GM20431 (cell line): ENCODE data around the gene PP2D1.
"Not testable (repeated sequence)": the region's sequence is repeated elsewhere in the genome, so short reads cannot be mapped to it uniquely, and the experiment has no call there.

Source experiments
- in situ Hi-C: fragments of 300-500 bp; cut with MseI, MboI; formaldehyde crosslinking; loops from one replicate; pipeline ENCODE4 v1.15.0; 2020; ENCODE audit warnings: low sequenced_read_pairs; ENCODE audit not compliant: unreplicated experiment

Gene PP2D1

DNA sequence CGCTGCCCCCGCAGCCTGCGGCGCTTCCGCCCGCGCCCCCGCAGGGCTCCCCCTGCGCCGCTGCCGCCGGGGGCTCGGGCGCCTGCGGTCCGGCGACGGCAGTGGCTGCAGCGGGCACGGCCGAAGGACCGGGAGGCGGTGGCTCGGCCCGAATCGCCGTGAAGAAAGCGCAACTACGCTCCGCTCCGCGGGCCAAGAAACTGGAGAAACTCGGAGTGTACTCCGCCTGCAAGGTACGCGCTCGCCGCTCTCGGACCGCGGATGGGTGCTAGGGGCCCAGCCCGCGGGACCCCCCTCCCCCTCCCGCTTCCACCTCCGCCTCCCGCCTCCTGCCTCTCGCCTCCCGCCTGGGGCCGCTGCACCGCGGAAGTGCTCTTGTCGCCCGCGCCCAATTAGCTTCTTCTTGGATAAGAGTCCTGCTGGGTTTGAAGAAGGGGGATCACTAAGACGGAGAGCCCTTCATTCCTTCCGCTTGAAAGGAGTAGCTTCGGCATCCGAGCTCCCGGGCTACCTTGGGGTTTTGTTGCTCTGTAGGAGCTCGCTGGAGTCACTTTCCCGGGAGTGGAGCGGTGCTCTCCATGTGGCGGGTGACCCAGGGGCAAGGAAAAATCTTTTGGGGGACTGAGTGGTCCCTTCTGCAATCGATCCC is 28.6 kb upstream of the PP2D1 start:
- in situ Hi-C loops: no loop called here

DNA sequence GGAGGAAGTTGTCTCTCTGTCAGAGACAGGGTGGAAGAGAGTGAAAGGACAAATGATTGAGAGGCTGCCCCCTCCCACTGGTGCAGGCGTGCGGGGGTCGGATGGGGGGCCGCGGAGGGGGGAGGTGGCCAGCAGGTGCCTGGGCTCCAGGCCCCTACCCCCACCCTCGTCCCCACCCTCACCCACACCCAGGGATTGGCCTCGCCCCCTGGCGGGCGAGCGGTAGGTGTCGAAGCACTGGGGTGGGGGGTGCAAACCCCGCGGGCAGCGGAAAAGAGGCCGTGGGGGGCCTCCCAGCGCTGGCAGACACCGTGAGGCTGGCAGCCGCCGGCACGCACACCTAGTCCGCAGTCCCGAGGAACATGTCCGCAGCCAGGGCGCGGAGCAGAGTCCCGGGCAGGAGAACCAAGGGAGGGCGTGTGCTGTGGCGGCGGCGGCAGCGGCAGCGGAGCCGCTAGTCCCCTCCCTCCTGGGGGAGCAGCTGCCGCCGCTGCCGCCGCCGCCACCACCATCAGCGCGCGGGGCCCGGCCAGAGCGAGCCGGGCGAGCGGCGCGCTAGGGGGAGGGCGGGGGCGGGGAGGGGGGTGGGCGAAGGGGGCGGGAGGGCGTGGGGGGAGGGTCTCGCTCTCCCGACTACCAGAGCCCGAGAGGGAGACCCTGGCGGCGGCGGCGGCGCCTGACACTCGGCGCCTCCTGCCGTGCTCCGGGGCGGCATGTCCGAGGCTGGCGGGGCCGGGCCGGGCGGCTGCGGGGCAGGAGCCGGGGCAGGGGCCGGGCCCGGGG is 27.9 kb upstream of the PP2D1 start, which contains the start of gene KAT2B:
Gene KAT2B, plus strand, starts transcription at position 682 of the 783 bp plus-strand sequence. Its CDS starts 32 bp downstream, at position 714.
- in situ Hi-C loops: no loop called here

DNA sequence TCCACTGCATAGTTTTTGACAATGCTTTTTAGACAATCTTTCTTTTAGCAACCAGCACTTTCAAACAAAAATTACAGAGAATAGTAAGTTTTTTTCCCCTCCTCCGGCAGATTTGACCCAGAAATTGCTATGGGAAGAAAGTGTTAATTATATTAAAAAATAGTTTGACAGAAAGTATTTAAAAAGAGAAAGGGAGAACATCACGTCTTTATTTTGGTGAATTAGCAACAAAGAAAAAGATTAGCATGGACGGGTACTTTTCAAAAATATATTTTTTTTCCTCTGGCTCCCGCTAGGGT is 27.4 kb upstream of the PP2D1 start:
- in situ Hi-C loops: no loop called here

DNA sequence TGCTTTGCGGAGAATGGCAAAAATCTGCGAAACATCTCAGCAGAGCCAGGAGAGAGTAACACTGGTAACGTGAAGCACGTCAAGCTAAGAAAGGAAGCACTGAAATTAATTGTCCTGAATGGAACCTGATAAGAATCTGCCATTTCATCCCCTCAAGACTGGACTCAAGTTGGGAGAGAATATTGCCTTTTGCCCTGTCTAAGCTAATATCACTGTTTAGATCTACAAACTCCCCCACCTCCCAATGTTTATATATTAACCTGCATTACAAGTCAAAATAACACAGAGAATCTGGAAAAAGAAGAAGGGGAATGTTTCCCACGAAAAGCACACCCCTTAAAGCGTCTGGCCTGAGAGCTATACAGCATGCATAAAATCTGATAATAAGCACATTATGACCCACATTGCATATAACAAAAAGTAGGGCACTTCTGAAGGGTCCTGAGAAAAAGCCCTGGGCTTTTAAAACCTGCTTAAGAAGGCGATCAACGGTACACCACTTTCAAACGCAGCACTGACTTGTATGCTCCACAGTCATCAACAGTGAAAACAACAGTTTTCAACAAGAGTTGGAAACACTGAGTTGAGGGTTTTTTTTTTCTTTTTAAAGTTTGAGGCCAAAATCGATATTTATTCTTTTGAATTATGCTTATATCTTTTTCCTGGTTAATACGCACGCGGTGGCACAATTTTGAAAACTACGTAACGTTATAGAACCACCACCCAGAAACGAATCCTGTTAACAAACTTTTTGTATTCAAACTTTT is 26.8 kb upstream of the PP2D1 start:
- in situ Hi-C loops: no loop called here

DNA sequence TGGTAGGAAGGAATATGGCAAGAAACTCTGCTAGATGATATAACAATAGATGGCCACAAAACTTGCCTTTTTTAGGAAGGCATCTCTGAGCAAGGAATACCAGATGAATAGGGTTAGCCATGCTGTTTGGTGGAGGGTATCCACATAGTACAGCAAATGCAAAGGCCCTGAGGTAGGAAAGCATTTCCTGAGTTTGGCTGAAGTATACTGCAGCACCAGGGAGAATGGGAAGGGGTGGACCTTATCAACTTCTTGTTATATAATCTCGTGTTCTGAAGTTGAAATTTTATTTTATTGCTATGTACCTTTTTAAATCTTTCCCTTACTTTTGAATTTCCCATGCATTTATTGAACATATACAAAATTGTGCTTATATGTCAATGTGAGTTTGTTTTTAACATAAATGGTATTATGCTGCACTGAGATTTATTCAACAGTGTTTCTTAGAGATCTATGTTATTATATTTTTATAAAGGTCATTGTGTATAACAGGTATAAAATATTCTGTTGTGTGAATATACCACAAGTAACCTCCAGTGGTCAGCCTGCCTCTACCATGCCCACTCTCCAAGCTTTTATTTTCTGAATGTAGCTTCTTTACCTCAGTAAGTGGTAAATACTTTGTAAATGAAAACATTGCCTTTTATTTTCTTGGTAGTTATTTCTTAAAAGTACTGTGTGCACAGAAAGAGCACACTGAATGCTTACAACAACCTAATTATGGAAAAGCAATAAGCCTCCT is 25.4 kb upstream of the PP2D1 start:
- in situ Hi-C loops: no loop called here

DNA sequence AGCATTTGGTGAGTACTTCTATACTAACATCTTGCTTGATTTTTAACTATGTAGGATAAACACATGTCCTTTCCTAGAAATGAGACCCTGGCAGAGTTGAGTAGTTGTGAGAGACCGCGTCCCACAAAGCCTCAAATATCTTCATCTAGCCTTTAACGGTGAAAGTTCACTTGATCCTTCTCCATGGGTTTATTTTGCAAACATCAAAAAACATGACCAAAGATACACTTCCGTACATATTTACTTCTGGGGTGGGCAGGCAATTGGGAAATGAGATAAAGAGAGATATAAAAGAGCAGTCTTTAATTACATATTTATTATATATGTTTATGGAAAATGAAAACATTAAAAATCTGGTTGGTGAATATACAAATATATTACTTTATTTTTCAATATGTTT is 23.0 kb upstream of the PP2D1 start:
- in situ Hi-C loops: no loop called here

DNA sequence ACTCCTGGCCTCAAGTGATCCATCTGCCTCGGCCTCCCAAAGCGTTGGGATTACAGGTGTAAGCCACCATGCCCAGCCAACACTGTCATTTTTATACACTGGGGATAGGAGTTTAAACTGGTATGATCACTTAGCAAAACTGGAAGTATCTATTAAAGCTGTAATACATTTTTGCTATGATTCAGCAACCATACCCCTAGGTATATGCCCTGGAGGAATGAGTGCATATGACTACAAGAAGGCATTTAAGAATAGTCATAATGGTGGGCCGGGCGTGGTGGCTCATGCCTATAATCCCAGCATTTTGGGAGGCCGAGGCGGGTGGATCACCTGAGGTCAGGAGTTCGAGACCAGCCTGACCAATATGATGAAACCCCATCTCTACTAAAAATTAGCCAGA is 19.9 kb upstream of the PP2D1 start:
- in situ Hi-C loops: not testable (repeated sequence)

DNA sequence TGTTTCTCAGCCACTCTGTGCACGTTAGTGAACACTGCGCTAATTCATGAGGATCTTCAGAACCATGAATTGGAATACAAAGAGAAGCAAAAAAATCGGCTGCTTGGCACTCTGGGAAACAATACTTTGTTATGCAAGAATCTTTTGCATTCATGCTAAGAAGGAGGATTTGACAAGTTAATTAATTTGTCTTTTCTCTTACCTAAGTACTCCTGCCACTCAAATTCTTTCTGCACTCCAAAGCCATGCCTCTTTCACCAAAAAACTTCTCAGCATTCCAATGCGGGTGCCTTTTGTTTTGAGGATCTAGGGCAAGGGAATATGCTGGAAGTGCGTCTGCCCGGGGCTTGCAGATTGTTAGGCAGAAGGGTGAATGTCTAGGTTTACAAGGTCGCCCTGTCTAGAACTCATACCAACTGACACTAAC is 16.9 kb upstream of the PP2D1 start:
- in situ Hi-C loops: no loop called here

DNA sequence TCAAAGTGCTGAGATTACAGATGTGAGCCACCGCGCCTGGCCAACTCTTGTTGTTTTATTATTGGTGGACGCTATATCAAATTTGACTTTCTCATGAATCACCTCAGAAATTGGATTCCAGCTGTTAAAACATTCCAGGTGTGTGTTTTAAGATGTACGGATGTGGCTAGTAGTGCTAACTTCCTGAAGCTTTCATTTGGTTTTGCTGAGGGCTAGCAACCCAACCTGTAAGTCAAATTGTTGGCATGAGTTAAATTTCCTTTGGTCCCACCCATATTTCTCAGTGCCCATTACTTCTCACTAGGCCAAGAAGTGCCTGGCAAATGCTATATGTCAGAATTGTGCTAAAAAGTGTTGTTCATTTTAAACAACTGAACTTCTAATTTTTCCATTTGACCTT is 15.1 kb upstream of the PP2D1 start:
- in situ Hi-C loops: no loop called here

DNA sequence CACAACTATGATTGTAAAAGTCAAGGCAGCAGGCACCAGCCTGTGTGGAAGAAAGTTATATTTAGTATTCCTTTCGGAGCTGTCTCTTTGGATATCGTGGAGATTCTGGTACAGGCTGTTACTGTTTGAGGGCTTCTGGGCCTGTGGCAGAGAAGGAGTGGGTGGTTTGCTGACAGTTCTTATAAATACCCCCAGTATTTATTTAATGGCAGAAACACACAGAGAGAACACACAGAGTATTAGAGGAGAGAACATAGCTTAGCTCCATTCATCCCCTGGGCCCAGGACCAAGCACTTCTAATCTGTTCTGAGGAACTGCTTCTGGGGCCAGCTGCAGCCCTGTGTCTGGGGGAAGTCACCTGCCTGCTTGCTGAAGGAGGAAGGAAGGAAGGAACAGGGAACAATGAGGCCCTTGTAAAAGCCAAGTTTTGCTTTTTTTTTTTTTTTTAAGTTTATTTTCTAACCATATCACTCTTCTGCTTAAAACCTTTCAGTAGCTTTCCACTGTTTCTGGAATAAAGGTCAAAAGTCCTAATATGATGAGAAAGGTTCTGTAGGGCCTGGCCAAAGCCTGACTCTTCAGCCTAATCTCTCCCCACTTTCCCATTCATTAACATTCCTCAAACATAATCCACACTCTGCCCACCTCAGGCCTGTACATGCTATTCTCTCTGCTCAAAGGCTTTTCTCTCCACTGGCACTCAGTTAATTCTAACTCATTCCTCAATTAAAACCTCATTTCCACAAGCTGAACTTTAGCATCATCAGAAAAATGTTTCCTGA is 11.8 kb upstream of the PP2D1 start:
- in situ Hi-C loops: no loop called here

DNA sequence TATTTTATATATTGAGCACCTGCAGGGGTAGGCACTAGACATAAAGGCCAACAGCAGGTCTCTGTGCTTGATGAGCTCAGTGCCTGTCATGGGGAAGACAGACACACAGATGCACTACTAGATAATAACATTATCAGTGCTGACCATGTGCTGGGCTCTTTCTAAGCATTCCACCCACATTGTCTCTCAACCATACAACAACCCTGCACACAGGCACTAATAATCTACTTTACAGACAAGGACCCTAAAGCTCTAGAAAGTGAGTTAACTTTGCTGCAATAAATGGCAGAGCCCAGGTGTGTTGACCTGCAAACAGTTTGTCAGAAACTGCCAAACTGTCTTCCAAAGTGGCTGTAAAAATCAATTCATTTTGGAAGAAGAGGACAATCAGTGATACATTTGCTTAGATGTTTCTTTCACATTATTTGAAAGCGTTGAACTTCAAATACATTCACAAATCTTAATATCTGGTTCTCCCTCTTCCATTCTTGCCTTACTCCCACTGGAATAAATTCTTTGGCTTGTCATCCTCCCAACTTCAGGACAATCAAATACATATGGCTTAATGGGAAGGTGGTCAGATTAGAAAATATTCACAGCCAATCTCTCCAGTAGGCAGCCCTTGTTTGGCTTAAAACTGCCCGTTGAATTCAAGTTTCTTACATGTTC is 11.0 kb upstream of the PP2D1 start:
- in situ Hi-C loops: no loop called here

DNA sequence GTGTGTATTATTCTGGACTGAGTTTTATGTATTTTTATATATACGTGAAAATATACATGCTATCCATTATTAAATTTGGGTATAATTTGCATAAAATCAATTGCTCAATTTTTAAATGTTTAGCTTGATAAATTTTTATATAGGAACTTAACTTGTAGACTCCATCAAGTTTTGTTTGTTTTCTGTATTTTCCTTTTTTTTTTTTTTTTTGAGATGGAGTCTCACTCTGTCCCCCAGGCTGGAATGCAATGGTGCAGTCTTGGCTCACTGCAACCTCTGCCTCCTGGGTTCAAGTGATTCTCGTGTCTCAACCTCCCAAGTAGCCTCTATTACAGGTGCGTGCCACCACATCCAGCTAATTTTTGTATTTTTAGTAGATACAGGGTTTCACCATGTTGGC is 4.0 kb upstream of the PP2D1 start:
- in situ Hi-C loops: not testable (repeated sequence)

DNA sequence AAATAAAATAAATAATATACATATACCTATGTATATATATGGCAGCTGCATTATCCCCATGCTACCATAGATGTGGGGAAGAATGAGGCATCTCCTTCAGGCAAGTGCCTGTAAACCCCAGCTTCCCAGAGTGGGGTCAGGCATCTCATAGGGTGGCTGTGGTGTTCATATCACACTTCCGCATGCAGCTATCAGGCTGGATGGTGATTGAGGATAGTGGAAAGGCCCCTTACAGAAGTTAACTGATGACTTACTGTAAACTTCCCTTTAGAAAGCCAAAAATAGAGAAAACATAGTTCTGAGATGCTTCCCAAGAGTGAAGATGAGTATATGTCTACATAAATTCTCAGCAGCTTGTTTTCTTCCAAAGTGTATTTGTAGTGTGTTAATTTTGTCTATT is 3.5 kb upstream of the PP2D1 start:
- in situ Hi-C loops: no loop called here

DNA sequence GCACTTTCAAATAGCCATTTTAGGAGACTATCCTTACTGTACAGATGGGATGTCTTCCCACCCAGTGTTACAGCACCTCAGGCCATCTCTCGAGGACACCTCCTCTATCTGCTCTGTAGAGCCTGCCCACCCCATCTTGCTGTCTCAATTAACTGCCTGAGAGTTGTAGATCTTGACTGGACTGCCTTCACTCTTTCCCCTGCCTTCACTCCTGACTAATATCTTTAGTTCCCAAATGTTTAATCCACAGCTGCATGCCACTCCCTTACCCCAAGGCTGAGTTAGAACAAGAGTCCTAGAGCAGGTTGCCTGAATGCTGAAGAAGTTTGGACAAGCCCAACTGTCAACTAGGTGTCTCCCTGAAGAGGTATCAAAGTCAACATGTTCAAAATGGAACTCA is 1.3 kb upstream of the PP2D1 start:
- in situ Hi-C loops: no loop called here

DNA sequence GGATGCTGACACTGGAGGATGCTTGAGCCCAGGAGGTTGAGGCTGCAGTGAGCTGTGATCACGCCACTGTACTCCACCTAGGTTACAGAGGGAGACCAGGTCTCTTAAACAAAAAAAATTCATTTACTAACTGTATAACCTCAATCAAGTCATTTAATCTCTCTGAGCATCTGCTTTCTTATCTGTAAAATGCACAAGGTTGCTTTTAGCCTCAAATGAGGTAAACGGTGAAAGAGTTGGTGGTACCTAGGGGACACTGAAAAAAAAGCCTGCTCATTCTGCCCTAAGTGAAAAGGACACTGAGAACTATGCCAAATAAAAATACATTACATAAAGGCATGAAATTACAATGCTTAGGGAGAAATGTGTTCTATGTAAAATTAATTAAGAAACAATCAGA is 3.4 kb downstream of the PP2D1 start:
- in situ Hi-C loops: no loop called here

DNA sequence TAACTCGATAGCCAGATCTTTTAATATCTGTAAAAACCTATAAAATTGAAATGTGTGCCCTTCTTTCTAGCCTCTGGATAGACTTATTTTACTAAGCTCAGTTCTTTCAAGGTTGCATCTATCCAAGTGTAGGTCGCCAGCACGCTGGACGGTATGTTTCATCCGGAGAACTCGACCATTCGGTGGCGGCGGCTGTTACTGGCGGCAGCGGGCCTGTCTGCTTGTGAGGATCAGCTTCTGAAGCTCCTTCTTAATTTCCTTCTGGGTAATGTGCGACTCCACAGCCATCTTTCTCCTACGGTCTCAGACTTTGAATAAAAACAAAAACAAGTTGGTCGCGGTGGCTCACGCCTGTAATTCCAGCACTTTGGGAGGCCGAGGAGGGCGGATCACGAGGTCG is 4.1 kb downstream of the PP2D1 start:
- in situ Hi-C loops: no loop called here

DNA sequence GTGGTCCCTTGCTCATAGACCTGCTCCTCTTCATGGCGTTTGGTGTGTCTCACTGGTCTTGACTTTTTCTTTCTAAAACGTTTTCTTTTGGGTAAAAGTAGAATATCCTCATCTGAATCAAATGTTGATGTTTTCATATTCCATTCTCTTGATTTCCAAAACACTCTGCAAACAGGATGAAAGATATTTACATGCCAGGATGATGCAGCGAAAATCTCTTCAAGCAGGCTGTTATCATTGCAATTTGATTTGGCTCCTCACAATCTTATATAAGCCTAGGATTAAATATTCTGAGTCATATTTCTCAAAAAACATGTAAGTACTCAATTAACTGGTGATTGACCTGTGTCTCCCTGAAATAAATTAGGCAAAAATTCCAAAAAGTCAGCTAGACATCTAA is 10.1 kb downstream of the PP2D1 start:
- in situ Hi-C loops: no loop called here

DNA sequence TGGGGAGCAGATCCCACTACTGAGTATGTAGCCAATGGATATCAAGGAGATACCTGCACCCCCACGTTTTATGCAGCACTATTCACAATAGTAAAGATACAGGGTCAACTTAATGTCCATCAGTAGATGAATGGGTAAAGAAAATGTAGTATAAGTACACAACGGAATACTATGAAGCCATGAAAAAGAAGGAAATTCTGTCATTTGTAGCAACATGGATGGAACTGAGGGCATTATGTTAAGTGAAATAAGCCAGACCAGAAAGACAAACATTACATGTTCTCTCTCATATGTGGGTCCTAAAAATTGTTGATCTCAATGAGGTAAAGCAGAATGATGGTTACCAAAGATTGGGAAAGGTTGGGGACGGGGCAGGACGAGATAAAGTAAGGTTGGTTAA is 14.6 kb downstream of the PP2D1 start:
- in situ Hi-C loops: no loop called here

DNA sequence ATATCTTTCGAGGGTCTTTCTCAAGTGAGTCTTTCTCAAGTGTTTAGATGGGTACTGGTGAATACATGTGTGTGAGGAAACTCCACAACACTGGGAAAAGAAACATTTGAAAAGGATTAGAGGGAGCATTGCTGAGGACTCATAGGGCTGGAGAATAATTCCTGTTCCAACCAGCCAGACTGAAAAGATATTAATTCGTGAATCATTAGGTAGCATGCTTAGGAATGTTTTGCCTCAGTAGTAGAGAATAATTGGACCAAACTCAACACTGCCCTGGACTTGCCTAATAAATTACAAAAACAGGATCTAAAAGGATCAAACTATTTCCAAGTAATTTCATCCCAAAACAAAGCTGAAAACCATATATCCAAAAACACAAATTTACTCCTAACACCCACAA is 17.3 kb downstream of the PP2D1 start:
- in situ Hi-C loops: no loop called here
